Smooth muscle cell (in vitro differentiated cells): Measurements from ENCODE around the gene PLPPR1. TPM values are rescaled to one million over a fixed set of nuclear protein-coding genes. Genes with fewer than 3 reads are reported as not detected.

Experiments
- DNase-seq: peaks from one replicate; lab custom pipeline; 2025; ENCODE audit not compliant: unreplicated experiment; lab: John Stamatoyannopoulos, UW
- H2AFZ ChIP-seq: fragments of 200-600 bp; sonication (generic); 2 replicates; pipeline ENCODE4 v1.6.0; 2016; ENCODE audit warnings: antibody characterized with exemption, low read depth, mild to moderate bottlenecking
- H3F3A ChIP-seq: fragments of 200-600 bp; sonication (generic); 2 replicates; pipeline ENCODE4 v1.6.0; 2017; ENCODE audit warnings: antibody characterized with exemption, low read depth
- H3K27ac ChIP-seq: fragments of 200-600 bp; sonication (generic); 2 replicates; pipeline ENCODE4 v1.5.1; 2016; ENCODE audit warnings: low read depth, mild to moderate bottlenecking
- H3K27me3 ChIP-seq: fragments of 200-600 bp; sonication (generic); 2 replicates; pipeline ENCODE4 v1.6.1; 2016; ENCODE audit warnings: low read depth, mild to moderate bottlenecking
- H3K36me3 ChIP-seq: fragments of 200-600 bp; sonication (generic); 2 replicates; pipeline ENCODE4 v1.5.1; 2016; ENCODE audit warnings: low read depth
- H3K4me1 ChIP-seq: fragments of 200-600 bp; sonication (generic); 2 replicates; pipeline ENCODE4 v1.5.1; 2016; ENCODE audit warnings: low read depth
- H3K4me2 ChIP-seq: fragments of 200-600 bp; sonication (generic); 2 replicates; pipeline ENCODE4 v1.6.0; 2016; ENCODE audit warnings: mild to moderate bottlenecking
- H3K4me3 ChIP-seq: fragments of 200-600 bp; sonication (generic); 2 replicates; pipeline ENCODE4 v1.5.1; 2016; ENCODE audit warnings: mild to moderate bottlenecking
- H3K79me2 ChIP-seq: fragments of 200-600 bp; sonication (generic); 2 replicates; pipeline ENCODE4 v1.6.0; 2016; ENCODE audit warnings: low read depth, mild to moderate bottlenecking
- H3K9ac ChIP-seq: fragments of 200-600 bp; sonication (generic); 2 replicates; pipeline ENCODE4 v1.6.0; 2016; ENCODE audit warnings: low read depth
- H3K9me3 ChIP-seq: fragments of 200-600 bp; sonication (generic); replicated peaks from 2 replicates; pipeline ENCODE4 v1.5.1; 2016; ENCODE audit warnings: low read depth
- H4K20me1 ChIP-seq: fragments of 200-600 bp; sonication (generic); 2 replicates; pipeline ENCODE4 v1.6.0; 2016; ENCODE audit warnings: low read depth
- WGBS: methylation state at CpG from one replicate; pipeline ENCODE4 v1.1.7; 2016; ENCODE audit warnings: low lambda C conversion rate; 5-methylcytosine and 5-hydroxymethylcytosine counted together
- polyA plus RNA-seq: library from polyadenylated mRNA; unstranded; fragments of >200 nt; fragmentation: Nextera tagmentation; extraction: Ambion mirVana; gene quantifications from 2 replicates; pipeline ENCODE4 v1.2.1, GENCODE V29; 2016
- total RNA-seq: library from RNA; depleted of rRNA; stranded (reverse); fragments of >200 nt; gene quantifications from 2 replicates; pipeline ENCODE4 v1.2.3, GENCODE V29; 2014
- TF ChIP-seq, protein P1 (sequence below): fragments of 200-600 bp; sonication (generic); IDR thresholded peaks from 2 replicates; pipeline ENCODE4 v1.5.1; 2017; ENCODE audit warnings: borderline replicate concordance, mild to moderate bottlenecking, antibody characterized with exemption; ENCODE audit not compliant: insufficient read depth, poor library complexity, severe bottlenecking

Gene PLPPR1
- total and polyA plus RNA-seq, 2 experiments from 2014 or later, result not detected

DNA sequence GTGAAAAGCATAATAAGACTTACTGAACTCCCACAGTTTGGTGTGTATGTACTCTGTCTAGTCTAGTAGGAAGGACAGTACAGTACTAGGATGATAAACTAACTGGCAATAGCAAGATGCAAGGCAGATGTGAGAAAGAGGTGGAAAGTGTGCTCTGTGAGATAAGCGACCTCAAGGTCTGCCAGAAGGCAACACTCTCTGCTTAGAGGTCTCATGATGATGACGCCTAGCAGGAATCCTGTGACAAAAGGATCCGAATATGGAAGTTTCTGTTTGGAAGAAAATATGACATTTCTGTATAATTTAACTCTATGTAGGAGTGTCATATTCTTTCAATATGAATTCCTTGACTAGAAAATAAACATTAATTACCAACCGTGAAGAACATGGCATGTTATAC lies 112.2 kb downstream of the PLPPR1 start:
- no peak overlapping the region for H2AFZ ChIP-seq
- H3K27me3 ChIP-seq, result peaks cover 7% of the 10 kb centered on the region

DNA sequence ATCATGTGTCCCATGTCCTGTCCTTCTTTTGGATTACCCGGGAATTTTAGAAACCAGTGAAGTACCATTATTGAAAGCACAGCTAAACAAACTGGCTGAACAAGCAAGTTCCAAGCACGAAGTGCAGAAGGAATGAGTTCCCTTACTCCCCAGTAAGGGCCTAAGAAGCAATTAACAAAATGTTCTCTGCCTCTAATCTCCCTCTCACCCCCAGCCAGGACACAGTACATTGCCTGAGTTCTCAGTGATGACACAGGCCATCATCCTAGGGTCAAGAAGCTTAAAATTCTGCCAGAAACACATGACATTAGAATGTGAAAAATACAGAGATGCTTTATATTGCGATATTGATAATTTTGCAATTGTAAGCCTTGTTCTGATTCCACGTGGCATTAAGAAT lies 118.0 kb downstream of the PLPPR1 start:
- Histone ChIP-seq H3K36me3 (no peaks in the 10 kb centered on the region), H3K9ac (no peak overlapping the region), H2AFZ (no peak overlapping the region), H3K4me2 (no peak overlapping the region), H3K4me3 (no peak overlapping the region), H3K9me3 (no peaks in the 10 kb centered on the region), H3F3A (no peaks in the 10 kb centered on the region), H3K27ac (no peak overlapping the region), H3K27me3 (no peaks in the 10 kb centered on the region), H4K20me1 (no peaks in the 10 kb centered on the region), H3K4me1 (peaks cover 5% of the 10 kb centered on the region), H3K79me2 (no peaks in the 10 kb centered on the region)
- WGBS, result 83% methylated on average over 4 of the region's 4 CpGs
- DNase-seq, result no peak
- TF ChIP-seq, protein P1, sequence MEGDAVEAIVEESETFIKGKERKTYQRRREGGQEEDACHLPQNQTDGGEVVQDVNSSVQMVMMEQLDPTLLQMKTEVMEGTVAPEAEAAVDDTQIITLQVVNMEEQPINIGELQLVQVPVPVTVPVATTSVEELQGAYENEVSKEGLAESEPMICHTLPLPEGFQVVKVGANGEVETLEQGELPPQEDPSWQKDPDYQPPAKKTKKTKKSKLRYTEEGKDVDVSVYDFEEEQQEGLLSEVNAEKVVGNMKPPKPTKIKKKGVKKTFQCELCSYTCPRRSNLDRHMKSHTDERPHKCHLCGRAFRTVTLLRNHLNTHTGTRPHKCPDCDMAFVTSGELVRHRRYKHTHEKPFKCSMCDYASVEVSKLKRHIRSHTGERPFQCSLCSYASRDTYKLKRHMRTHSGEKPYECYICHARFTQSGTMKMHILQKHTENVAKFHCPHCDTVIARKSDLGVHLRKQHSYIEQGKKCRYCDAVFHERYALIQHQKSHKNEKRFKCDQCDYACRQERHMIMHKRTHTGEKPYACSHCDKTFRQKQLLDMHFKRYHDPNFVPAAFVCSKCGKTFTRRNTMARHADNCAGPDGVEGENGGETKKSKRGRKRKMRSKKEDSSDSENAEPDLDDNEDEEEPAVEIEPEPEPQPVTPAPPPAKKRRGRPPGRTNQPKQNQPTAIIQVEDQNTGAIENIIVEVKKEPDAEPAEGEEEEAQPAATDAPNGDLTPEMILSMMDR, result no peak

More for the DNA sequence above, 112.2 kb downstream of the PLPPR1 start:
- TF ChIP-seq, protein P1, result no peak
- Histone ChIP-seq H3K9ac (no peak overlapping the region), H3K4me2 (no peak overlapping the region), H3K36me3 (no peaks in the 10 kb centered on the region), H3K27ac (no peak overlapping the region), H3K4me1 (peaks cover 5% of the 10 kb centered on the region), H3F3A (no peaks in the 10 kb centered on the region), H3K9me3 (no peaks in the 10 kb centered on the region), H3K4me3 (no peak overlapping the region), H4K20me1 (no peaks in the 10 kb centered on the region), H3K79me2 (no peaks in the 10 kb centered on the region)
- WGBS, result 84% methylated on average over 4 of the region's 4 CpGs
- no peak for DNase-seq

DNA sequence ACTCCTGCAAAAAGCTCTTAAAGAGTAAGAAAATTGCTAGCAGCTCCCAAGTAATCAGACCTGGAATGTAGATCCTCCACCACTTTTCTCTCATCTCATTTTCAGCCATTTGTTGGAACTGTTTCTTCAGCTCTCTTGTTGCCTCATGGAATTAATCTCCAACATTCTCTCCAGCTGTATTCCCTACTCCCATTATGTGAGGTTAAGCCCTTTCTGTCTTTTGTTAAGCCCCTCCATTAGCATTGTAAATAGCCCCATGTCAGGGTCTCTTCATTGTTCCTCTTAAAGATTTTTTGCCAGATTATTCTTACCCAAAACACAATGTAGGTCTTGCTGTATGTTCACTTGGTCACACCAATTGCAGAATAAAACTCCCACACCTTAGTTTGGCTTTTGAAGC lies 119.8 kb downstream of the PLPPR1 start:
- Histone ChIP-seq H3K27ac (no peak overlapping the region), H3K27me3 (no peaks in the 10 kb centered on the region), H3K79me2 (no peaks in the 10 kb centered on the region), H4K20me1 (no peaks in the 10 kb centered on the region), H3K4me2 (no peak overlapping the region), H3K4me3 (no peak overlapping the region), H2AFZ (no peak overlapping the region), H3K4me1 (peaks cover 5% of the 10 kb centered on the region), H3K36me3 (no peaks in the 10 kb centered on the region), H3K9me3 (no peaks in the 10 kb centered on the region), H3F3A (no peaks in the 10 kb centered on the region), H3K9ac (no peak overlapping the region)
- TF ChIP-seq, protein P1, result no peak
- DNase-seq, result no peak

DNA sequence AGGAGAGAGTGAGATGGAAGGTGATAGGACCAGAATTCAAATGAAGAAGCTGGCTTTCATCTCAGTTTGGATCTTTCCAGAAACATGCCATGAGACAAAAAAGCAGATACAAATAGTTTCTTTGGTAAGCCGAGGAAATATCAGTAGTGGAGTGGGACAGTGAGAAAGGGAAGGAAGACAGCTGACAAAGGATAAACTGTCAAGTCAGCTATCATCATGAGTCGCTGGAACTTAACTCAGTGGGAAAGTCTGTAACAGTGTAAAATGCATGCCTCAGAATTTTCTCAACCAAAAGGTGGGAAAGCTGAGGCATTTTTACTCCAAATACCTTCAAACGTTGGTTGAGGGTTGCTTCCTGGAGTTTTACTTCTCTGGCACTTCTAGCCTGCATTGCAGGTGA lies 129.8 kb downstream of the PLPPR1 start:
- Histone ChIP-seq H4K20me1 (no peaks in the 10 kb centered on the region), H3K4me2 (no peak overlapping the region), H3K27me3 (no peaks in the 10 kb centered on the region), H3K27ac (no peak overlapping the region), H3K4me1 (peaks cover 18% of the 10 kb centered on the region), H3K9me3 (no peaks in the 10 kb centered on the region), H3K36me3 (no peaks in the 10 kb centered on the region), H3K79me2 (no peaks in the 10 kb centered on the region), H3K4me3 (no peak overlapping the region), H2AFZ (no peak overlapping the region), H3F3A (no peaks in the 10 kb centered on the region), H3K9ac (no peak overlapping the region)
- WGBS, result 68% methylated on average over 3 of the region's 3 CpGs
- no peak for DNase-seq
- TF ChIP-seq, protein P1, result no peak
